GM12878 (cell line): ENCODE results near the gene PHLDB1. TPM values are rescaled to one million over a fixed set of nuclear protein-coding genes. Genes with fewer than 3 reads are reported as not detected.

Experiments
- ATAC-seq: fragments of 200-7000 bp; cut with Tn5 transposase; 3 replicates; pipeline ENCODE4 v1.9.1; 2020; ENCODE audit warnings: mild to moderate bottlenecking, moderate library complexity
- BruUV-seq: library from RNA; stranded (reverse); fragments of 400-500 nt; replicated peaks from 2 replicates; lab custom pipeline; 2021; lab: Mats Ljungman, UMichigan
- CTCF ChIA-PET: fragments of 300-600 bp; sonication (Branson Sonifier 250); formaldehyde crosslinking; extraction: SDS; loops from one replicate; lab custom pipeline; 2021; ENCODE audit warnings: inconsistent platforms; lab: Yijun Ruan, JAX
- POLR2A ChIA-PET: fragments of 350-600 bp; formaldehyde crosslinking; extraction: SDS; loops from one replicate; lab custom pipeline; 2021; ENCODE audit warnings: inconsistent platforms; lab: Charles Lee
- RAD21 ChIA-PET: fragments of 300-600 bp; sonication (Branson Sonifier 250); formaldehyde crosslinking; loops from one replicate; lab custom pipeline; 2023; ENCODE audit warnings: antibody characterized with exemption; ENCODE audit not compliant: unreplicated experiment; lab: Charles Lee
- SMC1A ChIA-PET: fragments of 300-600 bp; sonication (Branson Sonifier 250); formaldehyde crosslinking; loops from one replicate; lab custom pipeline; 2023; ENCODE audit not compliant: unreplicated experiment, uncharacterized antibody; lab: Charles Lee
- DNase-seq: peaks from one replicate; pipeline ENCODE4 v3.0.0-alpha.2; 2011; ENCODE audit warnings: low read depth, low spot score
- FAIRE-seq: peaks from 3 replicates; lab custom pipeline; 2011; peaks lifted over from hg19 to GRCh38; lab: Jason Lieb, UNC
- H2AFZ ChIP-seq: 2 replicates; pipeline ENCODE4 v1.6.0; 2011; ENCODE audit warnings: low read depth, low read length, control low read depth; ENCODE audit not compliant: control insufficient read depth
- H3K27ac ChIP-seq: 2 replicates; pipeline ENCODE4 v1.5.1; 2011; ENCODE audit warnings: control low read depth; ENCODE audit not compliant: control insufficient read depth, insufficient read depth
- H3K27me3 ChIP-seq, 2 experiments: replicated peaks in 1 of 2; 2 replicates each; pipeline versions ENCODE4 v1.6.0 to v1.6.1; 2011; ENCODE audit warnings: low read length in 1 of 2; ENCODE audit not compliant: control insufficient read depth in 2 of 2, insufficient read depth in 2 of 2
- H3K36me3 ChIP-seq, 2 experiments: 2 replicates each; pipeline ENCODE4 v1.5.1; 2011; ENCODE audit warnings: low read length in 1 of 2; ENCODE audit not compliant: control insufficient read depth in 2 of 2, insufficient read depth in 2 of 2
- H3K4me1 ChIP-seq: 2 replicates; pipeline ENCODE4 v1.6.1; 2011; ENCODE audit warnings: mild to moderate bottlenecking, low read length, moderate library complexity, mixed read lengths; ENCODE audit not compliant: control insufficient read depth, insufficient read depth
- H3K4me2 ChIP-seq: 2 replicates; pipeline ENCODE4 v1.6.0; 2011; ENCODE audit warnings: control low read depth; ENCODE audit not compliant: control insufficient read depth, insufficient read depth
- H3K4me3 ChIP-seq: fragments of 200-600 bp; sonication (generic); 2 replicates; pipeline ENCODE4 v1.5.1; 2016
- H3K79me2 ChIP-seq: 2 replicates; pipeline ENCODE4 v1.6.0; 2011; ENCODE audit warnings: low read length; ENCODE audit not compliant: control insufficient read depth, insufficient read depth
- H3K9ac ChIP-seq: 2 replicates; pipeline ENCODE4 v1.8.0; 2011; ENCODE audit warnings: low read length, control low read depth, mixed read lengths; ENCODE audit not compliant: control insufficient read depth, insufficient read depth
- H3K9me3 ChIP-seq: replicated peaks from 3 replicates; pipeline ENCODE4 v1.5.1; 2011; ENCODE audit warnings: mild to moderate bottlenecking, low read length; ENCODE audit not compliant: control insufficient read depth, insufficient read depth
- H4K20me1 ChIP-seq: 2 replicates; pipeline ENCODE4 v1.6.0; 2011; ENCODE audit not compliant: control insufficient read depth, insufficient read depth
- BACH1 ChIP-seq: fragments of 450-650 bp; IDR thresholded peaks from 2 replicates; pipeline ENCODE4 v1.6.1; 2017; ENCODE audit warnings: mild to moderate bottlenecking, borderline replicate concordance
- BRCA1 ChIP-seq: IDR thresholded peaks from 2 replicates; pipeline ENCODE4 v1.6.1; 2011; ENCODE audit warnings: low read depth, low read length, improper control_type of control experiment
- CHD1 ChIP-seq: IDR thresholded peaks from 2 replicates; pipeline ENCODE4 v1.6.1; 2012; ENCODE audit warnings: low read depth, low read length, improper control_type of control experiment
- CHD2 ChIP-seq: IDR thresholded peaks from 2 replicates; pipeline ENCODE4 v1.6.1; 2011; ENCODE audit warnings: low read depth, low read length, improper control_type of control experiment, borderline replicate concordance
- ESRRA ChIP-seq: IDR thresholded peaks from 2 replicates; pipeline ENCODE4 v1.6.1; 2012; ENCODE audit warnings: mild to moderate bottlenecking, low read length, improper control_type of control experiment
- MEF2A ChIP-seq: IDR thresholded peaks from 2 replicates; pipeline ENCODE4 v1.6.1; 2011; ENCODE audit warnings: low read depth, mild to moderate bottlenecking, low read length, moderate library complexity; ENCODE audit not compliant: insufficient read depth
- MYC ChIP-seq: IDR thresholded peaks from 2 replicates; pipeline ENCODE4 v1.6.1; 2011; ENCODE audit warnings: mild to moderate bottlenecking, low read length, moderate library complexity, inconsistent platforms; ENCODE audit not compliant: insufficient read depth, insufficient replicate concordance, insufficient read length, severe bottlenecking
- SIN3A ChIP-seq: IDR thresholded peaks from 2 replicates; pipeline ENCODE4 v1.6.1; 2012; ENCODE audit warnings: low read depth, low read length, improper control_type of control experiment
- SPI1 ChIP-seq: IDR thresholded peaks from 2 replicates; pipeline ENCODE4 v1.6.1; 2011; ENCODE audit warnings: low read depth, mild to moderate bottlenecking, low read length, moderate library complexity, borderline replicate concordance; ENCODE audit not compliant: insufficient read depth
- WGBS: methylation state at CpG from one replicate; pipeline ENCODE4 v1.1.6; 2016; ENCODE audit warnings: low lambda C conversion rate; ENCODE audit not compliant: insufficient replicate concordance, insufficient coverage; ENCODE audit errors: missing lambda C conversion rate; 5-methylcytosine and 5-hydroxymethylcytosine counted together
- in situ Hi-C: fragments of 300-500 bp; cut with MboI; formaldehyde crosslinking; loops from 9 replicates; pipeline ENCODE4 v1.14.3; 2018; ENCODE audit warnings: mixed read lengths
- intact Hi-C: fragments of 100-400 bp; cut with micrococcal nuclease; formaldehyde crosslinking; loops from one replicate; pipeline ENCODE4 v1.14.2; 2022; ENCODE audit not compliant: unreplicated experiment
- polyA plus RNA-seq, 11 experiments: library from polyadenylated mRNA; depleted of rRNA in 4 of 11; unstranded in 6 of 11; stranded (reverse) in 5 of 11; fragments of >200 nt; fragmentation: Nextera tagmentation in 4 of 11; fragmentation: Illumina TruSeq in 1 of 11; extraction: Ambion mirVana in 4 of 11; extraction: Trizol in 1 of 11; gene quantifications; 1 replicate in 1 of 11; 2 replicates in 10 of 11; pipeline versions ENCODE4 v1.2.1 to v1.2.3, GENCODE V29; 2011 to 2016; ENCODE audit warnings: inconsistent platforms in 2 of 11, missing spikeins in 2 of 11, low read depth in 1 of 11
- total RNA-seq, 4 experiments: library from RNA; depleted of rRNA in 3 of 4; stranded (reverse); fragments of >200 nt in 3 of 4; fragmentation: Illumina TruSeq in 1 of 4; extraction: Trizol in 1 of 4; gene quantifications; 2 replicates each; pipeline versions ENCODE4 v1.2.1 to v1.2.3, GENCODE V29; 2013 to 2021
- TF ChIP-seq, protein P1 (sequence below): IDR thresholded peaks from 2 replicates; pipeline ENCODE4 v1.6.1; 2012; ENCODE audit warnings: low read depth, low read length, improper control_type of control experiment

PHLDB1 gene
- total and polyA plus RNA-seq, 10 of the 15 experiments (the other 5 are each of a cell fraction or from before 2014, with no cell fraction given): 0.03 to 0.26 (median 0.18) TPM; not detected in 4

- Histone ChIP-seq H3K9ac (no peak overlapping the region), H3K79me2 (no peaks in the 10 kb centered on the region; the same call in 1 of the 2 replicates), H3K9me3 (no peaks in the 10 kb centered on the region), H3K27ac (no peak overlapping the region), H3K27me3 (no peaks in the 10 kb centered on the region), H2AFZ (no peak overlapping the region), H3K4me3 (no peak overlapping the region), H3K4me1 (0 out of 2 replicates have a peak, but pooled peaks cover 4% of the 10 kb centered on the region), H4K20me1 (no peaks in the 10 kb centered on the region), H3K4me2 (no peak overlapping the region), H3K36me3 (no peaks in the 10 kb centered on the region; a peak in 1 of 4 replicates)
- BruUV-seq: no TSS peak
- in situ Hi-C loops (no loop called here), intact Hi-C loops (no loop called here)
- TF ChIP-seq BACH1: no peak
- no peak for TF ChIP-seq SPI1
- TF ChIP-seq MYC: no peak
- TF ChIP-seq MEF2A: no peak
- TF ChIP-seq BRCA1: no peak
- no peak for TF ChIP-seq CHD2
- TF ChIP-seq ESRRA: no peak
- TF ChIP-seq SIN3A: no peak
- no peak for TF ChIP-seq CHD1
- TF ChIP-seq, protein P1, sequence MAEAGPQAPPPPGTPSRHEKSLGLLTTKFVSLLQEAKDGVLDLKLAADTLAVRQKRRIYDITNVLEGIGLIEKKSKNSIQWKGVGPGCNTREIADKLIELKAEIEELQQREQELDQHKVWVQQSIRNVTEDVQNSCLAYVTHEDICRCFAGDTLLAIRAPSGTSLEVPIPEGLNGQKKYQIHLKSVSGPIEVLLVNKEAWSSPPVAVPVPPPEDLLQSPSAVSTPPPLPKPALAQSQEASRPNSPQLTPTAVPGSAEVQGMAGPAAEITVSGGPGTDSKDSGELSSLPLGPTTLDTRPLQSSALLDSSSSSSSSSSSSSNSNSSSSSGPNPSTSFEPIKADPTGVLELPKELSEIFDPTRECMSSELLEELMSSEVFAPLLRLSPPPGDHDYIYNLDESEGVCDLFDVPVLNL: no peak
- POLR2A ChIA-PET: no interaction called here
- CTCF ChIA-PET: no interaction called here
- DNase-seq (no peak), FAIRE-seq (no peak), ATAC-seq (no peak)
- SMC1A ChIA-PET: no interaction called here
- 73% methylated on average over 4 of the region's 4 CpGs for WGBS
- RAD21 ChIA-PET: no interaction called here
These were observed 46.6 kb upstream of the PHLDB1 start for GRCh38 chr11:118560806-118561205.
